Measurements from ENCODE around the gene CHAMP1.
A peak's percentile ranks its signal among the peaks of the same experiment; 100 is the strongest.
"Not testable (repeated sequence)": the region's sequence is repeated elsewhere in the genome, so short reads cannot be mapped to it uniquely, and the experiment has no call there.

The CHAMP1 gene

GRCh38 chr13:114303700-114304327, 10.5 kb upstream of the CHAMP1 start:
- DNase-seq = no peak

DNA sequence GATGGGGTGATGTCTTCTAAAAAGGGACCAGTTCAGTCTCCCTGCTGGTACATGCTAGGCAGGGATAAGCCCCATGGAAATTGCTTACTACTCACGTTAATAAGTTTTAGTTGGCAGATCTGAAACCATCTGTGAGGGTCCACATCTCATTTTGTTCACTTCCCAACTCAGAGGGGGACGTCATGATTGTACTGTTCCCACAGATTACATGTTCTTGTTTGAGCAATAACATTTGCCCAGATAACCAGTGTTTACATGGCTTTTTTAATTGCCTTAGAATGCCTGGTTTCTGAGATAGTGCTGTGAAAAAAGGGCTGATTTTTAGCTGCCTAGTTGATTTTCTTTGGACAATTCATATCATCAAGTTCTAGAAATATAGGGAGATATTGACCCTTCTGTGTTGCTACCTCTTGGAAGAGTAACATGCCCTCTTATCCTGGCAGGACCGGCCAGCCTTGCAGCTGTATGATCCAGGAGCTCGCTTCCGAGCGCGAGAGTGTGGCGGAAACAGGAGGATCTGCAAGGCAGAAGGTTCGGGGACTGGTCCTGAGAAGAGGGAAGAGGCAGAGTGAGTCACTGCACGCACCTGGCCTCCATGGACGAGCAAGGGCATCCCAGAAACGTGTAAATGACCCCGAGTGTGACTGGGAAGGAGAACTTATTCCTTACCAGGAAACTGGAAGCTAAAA, 9.8 kb upstream of the CHAMP1 start:
- DNase-seq = no peak

DNA sequence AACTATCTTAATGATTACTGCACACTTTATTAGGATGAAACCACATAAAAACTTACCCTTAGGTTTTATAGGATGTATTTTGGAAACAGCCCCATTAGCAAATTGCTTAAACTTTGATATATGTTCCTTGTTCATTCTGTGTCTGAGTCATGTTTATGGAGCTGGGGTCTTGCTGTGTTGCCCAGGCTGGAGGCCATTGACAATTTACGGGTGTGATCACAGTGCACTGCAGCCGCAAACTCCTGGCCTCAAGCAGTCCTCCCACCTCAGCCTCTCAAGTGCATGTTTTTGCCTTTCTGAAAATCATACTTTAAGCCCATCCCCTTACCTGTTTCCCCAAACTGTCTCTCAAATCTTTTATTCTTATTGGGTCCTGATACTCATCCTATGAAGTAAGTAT, 5.2 kb upstream of the CHAMP1 start:
- DNase-seq = no peak

DNA sequence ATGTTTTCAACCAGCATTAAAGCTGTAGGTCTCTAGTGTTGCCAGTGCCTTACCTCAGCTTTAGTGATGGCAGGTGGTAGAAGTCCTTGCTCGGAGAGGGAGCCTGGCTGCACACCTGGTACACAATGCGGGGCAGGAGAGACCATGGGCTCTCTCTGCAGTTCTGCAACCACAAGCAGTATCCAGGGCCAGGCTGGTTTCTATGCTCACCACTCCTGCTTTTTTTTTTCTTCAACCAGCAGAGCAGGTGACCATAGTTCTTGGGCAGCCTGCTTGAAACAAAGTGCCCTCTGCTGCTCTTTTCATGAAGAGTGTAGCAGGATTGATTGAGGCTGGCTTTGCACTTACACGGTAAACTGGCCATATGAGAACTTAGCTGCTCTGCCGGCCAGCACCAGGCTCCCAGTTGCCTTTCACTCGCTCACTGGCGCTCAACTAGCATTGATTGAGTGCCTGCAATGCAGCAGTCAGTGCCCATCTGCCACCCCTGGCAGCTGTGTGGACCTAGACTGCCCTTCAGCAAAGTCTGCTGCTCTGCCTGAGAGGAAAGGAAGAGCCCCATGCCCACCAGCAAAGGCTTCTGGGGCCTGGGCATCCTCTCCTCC, 4.4 kb upstream of the CHAMP1 start:
- DNase-seq = no peak

- DNase-seq = no peak
Measured at GRCh38 chr13:114310956-114311355, 3.3 kb upstream of the CHAMP1 start.

- DNase-seq = no peak
Measured at GRCh38 chr13:114311387-114311786, 2.9 kb upstream of the CHAMP1 start.

- DNase-seq = no peak
Measured at GRCh38 chr13:114311908-114312307, 2.4 kb upstream of the CHAMP1 start.

DNA sequence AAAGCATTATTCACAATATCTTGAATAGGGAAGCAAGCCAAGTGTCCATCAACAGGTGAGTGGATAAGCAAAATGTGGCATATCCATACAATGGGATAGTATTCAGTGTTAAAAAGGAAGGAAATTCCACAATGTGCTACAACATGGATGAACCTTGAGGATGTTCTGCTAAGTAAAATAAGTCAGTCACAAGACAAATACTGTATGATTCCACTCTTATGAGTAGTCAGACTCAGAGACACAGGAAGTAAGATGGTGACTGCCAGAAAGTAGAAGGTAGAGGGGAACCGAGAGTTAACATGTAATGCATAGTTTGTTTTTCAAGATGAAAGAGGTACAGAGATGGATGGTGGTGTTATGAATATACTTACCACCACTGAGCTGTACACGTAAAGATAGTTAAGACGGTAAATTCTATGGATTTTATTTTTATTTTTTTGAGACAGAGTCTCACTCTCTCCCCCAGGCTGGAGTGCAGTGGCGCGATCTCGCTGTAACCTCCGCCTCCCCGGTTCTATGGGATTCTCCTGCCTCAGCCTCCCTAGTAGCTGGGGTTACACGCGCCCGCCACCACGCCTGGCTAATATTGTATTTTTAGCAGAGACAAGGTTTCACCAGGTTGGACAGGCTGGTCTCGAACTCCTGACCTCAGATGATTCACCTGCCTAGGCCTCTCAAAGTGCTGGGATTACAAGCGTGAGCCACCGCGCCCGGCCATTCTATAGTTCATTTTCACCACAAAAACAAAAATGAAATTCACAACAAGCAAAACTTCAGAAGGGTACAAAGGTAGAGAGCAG, 1.0 kb upstream of the CHAMP1 start:
- peak; percentile 14 for DNase-seq

DNA sequence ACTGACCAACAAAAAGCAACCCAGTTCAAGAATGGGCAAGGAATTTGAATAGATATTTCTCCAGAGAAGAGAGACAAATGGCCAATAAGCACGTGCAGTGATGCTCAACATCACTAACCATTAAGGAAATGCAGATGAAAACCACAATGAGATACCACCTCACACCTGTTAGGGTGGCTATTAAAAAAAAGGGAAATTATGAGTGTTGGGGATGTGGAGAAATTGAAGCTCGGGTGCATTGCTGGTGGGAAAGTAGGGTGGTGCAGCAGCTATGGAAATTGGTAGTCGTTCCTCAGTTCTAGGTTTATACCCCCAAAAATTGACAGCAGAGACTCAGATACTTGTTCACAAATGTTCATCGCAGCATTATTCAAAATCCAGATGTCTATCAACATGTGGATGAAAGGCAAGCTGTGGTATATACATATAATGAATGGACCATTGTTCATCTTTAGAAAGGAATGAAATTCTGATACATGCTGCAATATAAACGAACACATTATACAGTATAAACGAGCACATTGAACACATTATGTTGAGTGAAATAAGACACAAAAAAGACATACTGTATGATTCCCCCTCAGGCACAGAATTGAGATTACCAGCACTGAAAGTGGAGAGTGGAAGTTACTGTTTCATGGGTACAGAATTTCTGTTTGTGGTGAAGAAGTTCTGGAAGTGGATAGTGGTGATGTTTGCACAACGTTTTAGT, 927 bp downstream of the CHAMP1 start:
- peak; percentile 41 for DNase-seq

GRCh38 chr13:114318624-114319023, 4.3 kb downstream of the CHAMP1 start:
- DNase-seq = no peak

GRCh38 chr13:114319441-114319913, 5.2 kb downstream of the CHAMP1 start:
- no peak for DNase-seq

- DNase-seq = no peak
Measured at GRCh38 chr13:114320065-114320464, 5.8 kb downstream of the CHAMP1 start.

GRCh38 chr13:114321256-114321655, 7.0 kb downstream of the CHAMP1 start:
- no peak for DNase-seq

- DNase-seq = no peak
Measured at GRCh38 chr13:114323349-114323748, 9.0 kb downstream of the CHAMP1 start.

- DNase-seq = no peak
Measured at GRCh38 chr13:114324334-114324733, 10.0 kb downstream of the CHAMP1 start.

- DNase-seq = no peak
Measured at GRCh38 chr13:114325729-114326128, 11.4 kb downstream of the CHAMP1 start.

DNA sequence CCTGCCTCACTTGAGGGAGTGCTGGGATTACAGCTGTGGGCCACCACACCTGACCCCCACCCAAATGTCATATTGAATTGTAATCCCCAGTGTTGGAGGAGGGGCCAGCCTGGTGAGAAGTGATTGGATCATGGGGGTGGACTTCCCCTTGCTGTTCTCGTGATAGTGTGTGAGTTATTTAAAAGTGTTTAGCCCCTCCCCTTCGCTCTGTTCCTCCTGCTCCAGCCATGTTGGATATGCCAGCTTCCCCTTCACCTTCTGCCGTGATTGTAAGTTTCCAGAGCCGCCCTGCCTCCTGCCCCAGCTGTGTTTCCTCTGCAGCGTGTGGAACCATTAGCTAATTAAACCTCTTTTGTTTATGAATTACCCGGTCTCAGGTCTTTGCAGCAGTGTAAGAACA, 13.7 kb downstream of the CHAMP1 start:
- no peak for DNase-seq

GRCh38 chr13:114328595-114328994, 14.3 kb downstream of the CHAMP1 start:
- DNase-seq = no peak

- DNase-seq = no peak
Measured at GRCh38 chr13:114330086-114330485, 15.8 kb downstream of the CHAMP1 start.

GRCh38 chr13:114333881-114334280, 19.6 kb downstream of the CHAMP1 start:
- not testable (repeated sequence) for DNase-seq

DNA sequence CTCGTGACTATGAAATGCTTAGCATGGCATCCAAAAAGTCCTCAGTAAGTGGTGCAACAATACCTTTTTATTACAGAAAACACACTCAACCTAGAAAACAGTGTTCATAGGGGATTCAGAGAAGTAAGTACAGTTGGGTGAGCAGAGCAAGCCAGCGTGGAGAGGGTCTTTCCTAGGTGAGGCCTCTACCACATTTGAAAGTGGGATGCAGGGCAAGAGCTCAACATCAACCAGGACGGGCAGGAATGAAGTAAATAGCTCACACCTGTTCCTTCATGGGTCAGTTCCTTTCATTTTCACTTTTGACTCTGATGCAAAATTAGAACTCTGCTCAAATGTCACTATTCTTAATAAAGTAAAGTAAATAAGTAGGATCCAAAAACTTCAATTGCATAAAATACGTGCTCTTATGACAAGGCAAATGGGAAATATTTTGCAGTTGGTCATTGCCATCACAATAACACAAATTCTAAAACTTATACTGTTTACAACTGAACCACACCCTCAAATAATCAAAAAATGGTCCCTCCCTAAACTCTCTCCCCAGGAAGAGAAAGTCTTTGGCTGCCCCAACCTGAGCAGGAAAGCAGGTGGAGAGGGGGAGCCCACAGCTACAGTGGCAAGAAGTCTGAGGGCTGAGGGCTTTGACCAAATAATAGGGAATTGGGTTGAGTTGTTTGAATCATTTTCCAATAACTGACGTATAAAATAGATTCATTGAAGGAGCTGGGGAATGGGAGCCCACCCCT, 20.2 kb downstream of the CHAMP1 start:
- no peak for DNase-seq

DNA sequence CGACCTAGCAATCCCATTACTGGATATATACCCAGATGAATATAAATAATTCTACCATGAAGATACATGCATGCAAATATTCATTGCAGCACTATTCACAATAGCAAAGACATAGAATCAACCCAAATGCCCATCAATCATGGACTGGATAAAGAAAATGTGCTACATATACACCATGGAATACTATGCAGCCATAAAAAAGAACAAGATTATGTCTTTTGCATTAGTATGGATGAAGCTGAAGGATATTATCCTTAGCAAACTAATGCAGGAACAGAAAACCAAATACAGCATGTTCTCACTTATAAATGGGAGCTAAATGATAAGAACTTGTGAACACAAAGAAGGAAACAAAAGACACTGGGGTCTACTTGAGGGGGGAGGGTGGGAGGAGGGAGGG, 22.2 kb downstream of the CHAMP1 start:
- not testable (repeated sequence) for DNase-seq
